K562 (cell line): ENCODE results near the gene DELE1. TPM values are rescaled to one million over a fixed set of nuclear protein-coding genes. Genes with fewer than 3 reads are reported as not detected.

Source experiments
- ATAC-seq: fragments of 200-7000 bp; cut with Tn5 transposase; 3 replicates; pipeline ENCODE4 v1.9.1; 2020; ENCODE audit warnings: moderate library complexity
- BruUV-seq: library from RNA; stranded (reverse); fragments of 400-500 nt; replicated peaks from 2 replicates; lab custom pipeline; 2021; lab: Mats Ljungman, UMichigan
- CTCF ChIA-PET: fragments of 300-600 bp; formaldehyde crosslinking; extraction: SDS; loops from one replicate; lab custom pipeline; 2021; ENCODE audit warnings: low intra/inter-chr PET ratio; lab: Yijun Ruan, JAX
- POLR2A ChIA-PET: fragments of 300-600, 350-650 bp; sonication (Branson Sonifier 250); formaldehyde crosslinking; extraction: SDS; loops from one replicate; lab custom pipeline; 2021; ENCODE audit warnings: antibody characterized with exemption, inconsistent platforms; lab: Yijun Ruan, JAX
- DNase-seq, 4 experiments: peaks; one replicate each; pipeline versions ENCODE4 v3.0.0 to v3.0.0-alpha.2; 2011 to 2018; ENCODE audit warnings: low spot score in 3 of 4, mixed read lengths in 3 of 4; ENCODE audit errors: extremely low read depth in 1 of 4
- FAIRE-seq: peaks from 2 replicates; lab custom pipeline; 2011; peaks lifted over from hg19 to GRCh38; lab: Jason Lieb, UNC
- H2AFZ ChIP-seq: 2 replicates; pipeline ENCODE4 v1.6.0; 2011; ENCODE audit warnings: low read depth, low read length, control low read depth, inconsistent platforms
- H3K27ac ChIP-seq: fragments of 200-600 bp; 3 replicates; pipeline ENCODE4 v1.8.0; 2011; ENCODE audit warnings: low read depth, mild to moderate bottlenecking, control low read depth, inconsistent platforms, low read length, moderate library complexity, mixed read lengths; ENCODE audit errors: extremely low read depth
- H3K27me3 ChIP-seq, 2 experiments: fragments of 300-600 bp in 1 of 2; 2 replicates in 1 of 2; 3 replicates in 1 of 2; pipeline versions ENCODE4 v1.6.0 to v1.8.0; 2011; ENCODE audit warnings: inconsistent platforms in 2 of 2, low read length in 2 of 2, mild to moderate bottlenecking in 1 of 2, mixed read lengths in 1 of 2, moderate library complexity in 1 of 2; ENCODE audit not compliant: control insufficient read depth in 2 of 2, insufficient read depth in 2 of 2
- H3K36me3 ChIP-seq: fragments of 300-600 bp; 3 replicates; pipeline ENCODE4 v1.8.0; 2011; ENCODE audit warnings: mild to moderate bottlenecking, low read length, inconsistent platforms; ENCODE audit not compliant: control insufficient read depth, insufficient read depth
- H3K4me1 ChIP-seq, 2 experiments: fragments of 200-600 bp in 1 of 2; replicated peaks in 1 of 2; 2 replicates in 1 of 2; 3 replicates in 1 of 2; pipeline versions ENCODE4 v1.5.1 to v1.8.0; 2011; ENCODE audit warnings: inconsistent platforms in 2 of 2, low read length in 2 of 2, mild to moderate bottlenecking in 1 of 2, mixed read lengths in 1 of 2, moderate library complexity in 1 of 2; ENCODE audit not compliant: control insufficient read depth in 2 of 2, insufficient read depth in 2 of 2
- H3K4me2 ChIP-seq: 2 replicates; pipeline ENCODE4 v1.6.1; 2011; ENCODE audit warnings: low read length, control low read depth, inconsistent platforms, mixed read lengths; ENCODE audit not compliant: insufficient read depth
- H3K4me3 ChIP-seq: fragments of 200-600 bp; sonication (generic), shearing (Covaris generic); 2 replicates; pipeline ENCODE4 v1.5.1; 2016; ENCODE audit warnings: control low read depth, inconsistent platforms
- H3K79me2 ChIP-seq: fragments of 200-600 bp; 3 replicates; pipeline ENCODE4 v1.8.0; 2011; ENCODE audit warnings: low read length, inconsistent platforms; ENCODE audit not compliant: control insufficient read depth, insufficient read depth
- H3K9ac ChIP-seq, 2 experiments: 2 replicates each; pipeline versions ENCODE4 v1.6.0 to v1.6.1; 2011; ENCODE audit warnings: low read depth in 2 of 2, low read length in 2 of 2, control low read depth in 1 of 2, inconsistent platforms in 1 of 2, mild to moderate bottlenecking in 1 of 2, mixed read lengths in 1 of 2; ENCODE audit not compliant: insufficient read depth in 1 of 2
- H3K9me1 ChIP-seq: one replicate; pipeline ENCODE4 v1.6.0; 2011; ENCODE audit warnings: inconsistent platforms, mild to moderate bottlenecking, low read length, moderate library complexity; ENCODE audit not compliant: control insufficient read depth, insufficient read depth
- H3K9me3 ChIP-seq: replicated peaks from 2 replicates; pipeline ENCODE4 v1.5.1; 2011; ENCODE audit warnings: low read depth, low read length, inconsistent platforms; ENCODE audit not compliant: control insufficient read depth, insufficient read depth
- H4K20me1 ChIP-seq: replicated peaks from 2 replicates; pipeline ENCODE4 v1.6.1; 2011; ENCODE audit warnings: low read length, inconsistent platforms, mixed read lengths; ENCODE audit not compliant: control insufficient read depth, insufficient read depth
- FOSL1 ChIP-seq: fragments of 200-800 bp; sonication (Bioruptor generic); conservative IDR thresholded peaks from 2 replicates; pipeline ENCODE4 v1.6.1; 2016; ENCODE audit warnings: missing genetic modification characterization, missing compliant biosample characterization
- FOXJ2 ChIP-seq: fragments of 200-800 bp; sonication (Bioruptor generic); IDR thresholded peaks from 2 replicates; pipeline ENCODE4 v1.6.1; 2016; ENCODE audit warnings: missing genetic modification characterization, missing compliant biosample characterization
- KAT8 ChIP-seq: fragments of 450-650 bp; IDR thresholded peaks from 2 replicates; pipeline ENCODE4 v1.6.1; 2016; ENCODE audit warnings: low read depth, mild to moderate bottlenecking
- KLF6 ChIP-seq: fragments of 250-450 bp; sonication (Bioruptor Pico); IDR thresholded peaks from 2 replicates; pipeline ENCODE4 v1.4.0; 2020; ENCODE audit warnings: mild to moderate bottlenecking, moderate library complexity, borderline replicate concordance
- POLR2AphosphoS2 ChIP-seq: IDR thresholded peaks from 2 replicates; pipeline ENCODE4 v1.6.1; 2012; ENCODE audit warnings: low read length, improper control_type of control experiment
- RBM17 ChIP-seq: fragments of 200-400 bp; formaldehyde crosslinking; IDR thresholded peaks from 2 replicates; pipeline ENCODE4 v1.6.1; 2017; ENCODE audit warnings: low read depth, mild to moderate bottlenecking, low read length, borderline replicate concordance
- ZKSCAN1 ChIP-seq: fragments of 150-350 bp; IDR thresholded peaks from 2 replicates; pipeline ENCODE4 v1.6.1; 2016; ENCODE audit warnings: low read depth, low read length
- WGBS: fragments of 100-300 bp; shearing (Covaris generic); methylation state at CpG from one replicate; pipeline ENCODE4 v1.1.6; 2016; ENCODE audit warnings: low coverage, mixed read lengths; ENCODE audit not compliant: insufficient coverage; ENCODE audit errors: missing lambda C conversion rate; 5-methylcytosine and 5-hydroxymethylcytosine counted together
- in situ Hi-C: fragments of 300-500 bp; cut with MboI; formaldehyde crosslinking; loops from 4 replicates; pipeline ENCODE4 v1.15.0; 2018; ENCODE audit warnings: inconsistent platforms, mixed read lengths
- intact Hi-C: fragments of 100-400 bp; cut with micrococcal nuclease; formaldehyde crosslinking; loops from 2 replicates; pipeline ENCODE4 v1.14.2; 2022
- polyA plus RNA-seq, 8 experiments: library from polyadenylated mRNA; depleted of rRNA in 4 of 8; stranded (reverse) in 5 of 8; unstranded in 3 of 8; fragments of >200 nt; fragmentation: Nextera tagmentation in 2 of 8; fragmentation: Illumina TruSeq in 1 of 8; extraction: Ambion mirVana in 2 of 8; extraction: Trizol in 1 of 8; gene quantifications; 2 replicates each; pipeline versions ENCODE4 v1.2.1 to v1.2.3, GENCODE V29; 2011 to 2014; ENCODE audit warnings: inconsistent platforms in 1 of 8, missing spikeins in 1 of 8
- total RNA-seq, 7 experiments: library from RNA; depleted of rRNA in 6 of 7; stranded (reverse); fragments of >200 nt in 6 of 7; fragmentation: Illumina TruSeq in 2 of 7; extraction: Trizol in 2 of 7; gene quantifications; 2 replicates each; pipeline versions ENCODE4 v1.2.1 to v1.2.3, GENCODE V29; 2011 to 2021; ENCODE audit warnings: low replicate concordance in 1 of 7

Gene DELE1
- total and polyA plus RNA-seq, 9 of the 15 experiments (the other 6 are each of a cell fraction or from before 2014, with no cell fraction given), result 16.6 to 74.4 (median 49.8) TPM

DNA sequence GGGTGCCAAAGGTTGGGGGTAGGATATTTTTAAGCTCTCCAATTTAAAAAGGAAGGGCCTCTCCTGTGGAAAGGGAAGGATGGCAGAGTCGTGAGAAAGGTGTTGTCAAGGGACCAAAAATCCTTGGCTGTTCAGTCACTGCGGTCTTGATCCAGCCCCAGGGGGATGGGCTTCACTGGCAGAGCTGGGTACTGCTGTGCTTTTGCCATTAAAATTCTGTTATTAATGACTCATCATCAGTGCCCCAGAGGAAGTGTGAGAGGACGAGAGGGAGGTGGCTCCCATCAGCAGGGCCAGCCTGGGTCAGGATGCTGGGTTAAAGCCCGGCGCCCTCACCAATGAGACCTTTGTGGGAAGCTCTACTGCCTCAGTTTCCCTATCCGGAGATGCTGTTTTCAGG is 17.6 kb downstream of the DELE1 start:
- Histone ChIP-seq H3K9me1 (no peaks in the 10 kb centered on the region), H3K9ac (peak overlapping the region in 1 of 2 experiments; percentile 54; a peak in 1 of 4 replicates), H3K9me3 (no peaks in the 10 kb centered on the region), H3K79me2 (no peaks in the 10 kb centered on the region), H3K4me3 (no peak overlapping the region), H2AFZ (no peak overlapping the region), H3K27me3 (peaks cover 11 to 16% of the 10 kb centered on the region in 2 experiments; a peak in 3 of 5 replicates), H3K27ac (no peak overlapping the region), H3K4me1 (peaks cover 0 to 9% of the 10 kb centered on the region in 2 experiments; a peak in 2 of 5 replicates), H4K20me1 (0 out of 2 replicates have a peak, but pooled peaks cover 4% of the 10 kb centered on the region), H3K4me2 (no peak overlapping the region), H3K36me3 (peaks cover 28% of the 10 kb centered on the region; the same call in 2 of the 3 replicates)
- intact Hi-C loops (no loop called here), in situ Hi-C loops (no loop called here)
- TF ChIP-seq KAT8 (no peak), POLR2AphosphoS2 (0 out of 2 replicates have a peak, but pooled peaks have one; percentile 31)
- no peak for DNase-seq
- POLR2A ChIA-PET, result interaction anchor here (0.6 to 2.4 kb wide), 5 partner anchors 18 to 167 kb away, joined by 3 to 10 read pairs (median 4); partner anchors contain the start of gene DELE1
- CTCF ChIA-PET, result interaction anchor here (0.6 kb wide), 1 partner anchor 25 kb away, joined by 4 read pairs; no protein-coding TSS in a partner anchor
- no TSS peak for BruUV-seq
- no peak; the same call in 2 of the 3 replicates for ATAC-seq
- FAIRE-seq, result no peak
- 70% methylated on average over 6 of the region's 6 CpGs for WGBS

GRCh38 chr5:141941779-141942178 is 18.1 kb downstream of the DELE1 start:
- ChIA-PET POLR2A (interaction anchor here (1.0 to 3.6 kb wide), 5 partner anchors 12 to 29 kb away, joined by 3 to 18 read pairs (median 5); partner anchors contain the start of genes DELE1 and RNF14), CTCF (interaction anchor here (0.6 to 0.7 kb wide), 2 partner anchors 24 to 202 kb away, joined by 3 to 4 read pairs; no protein-coding TSS in a partner anchor)
- ATAC-seq (no peak), DNase-seq (no peak), FAIRE-seq (no peak)
- Histone ChIP-seq H3K27me3 (peaks cover 11 to 19% of the 10 kb centered on the region in 2 experiments; a peak in 3 of 5 replicates), H3K9me1 (no peaks in the 10 kb centered on the region), H3K79me2 (no peaks in the 10 kb centered on the region), H2AFZ (no peak overlapping the region), H3K9me3 (no peaks in the 10 kb centered on the region), H3K4me2 (no peak overlapping the region), H3K4me3 (no peak overlapping the region), H4K20me1 (0 out of 2 replicates have a peak, but pooled peaks cover 4% of the 10 kb centered on the region), H3K4me1 (peaks cover 0 to 9% of the 10 kb centered on the region in 2 experiments; a peak in 2 of 5 replicates), H3K9ac (no peak overlapping the region), H3K27ac (no peak overlapping the region), H3K36me3 (peaks cover 25% of the 10 kb centered on the region; the same call in 2 of the 3 replicates)
- intact Hi-C loops (no loop called here), in situ Hi-C loops (no loop called here)
- no peak for TF ChIP-seq FOXJ2
- TF ChIP-seq FOSL1, result no peak
- no peak for TF ChIP-seq KLF6
- no peak for TF ChIP-seq RBM17
- peak; percentile 85 for TF ChIP-seq ZKSCAN1
- WGBS, result 70% methylated on average over 6 of the region's 6 CpGs
- no TSS peak for BruUV-seq
